Measurements from ENCODE around the gene ADAMTS16.

Gene ADAMTS16

GRCh38 chr5:5351288-5351979 lies 211.3 kb downstream of the ADAMTS16 start:
- no peak for DNase-seq

GRCh38 chr5:5352675-5353074 lies 212.5 kb downstream of the ADAMTS16 start:
- DNase-seq: no peak

GRCh38 chr5:5353681-5354080 lies 213.6 kb downstream of the ADAMTS16 start:
- no peak for DNase-seq

GRCh38 chr5:5356765-5357164 lies 216.6 kb downstream of the ADAMTS16 start:
- no peak for DNase-seq

GRCh38 chr5:5359618-5360017 lies 219.5 kb downstream of the ADAMTS16 start:
- DNase-seq: no peak

- no peak for DNase-seq
Measured at GRCh38 chr5:5360363-5360940, 220.3 kb downstream of the ADAMTS16 start.

- DNase-seq: no peak
Measured at GRCh38 chr5:5360941-5361520, 220.9 kb downstream of the ADAMTS16 start.

GRCh38 chr5:5363045-5363444 lies 222.9 kb downstream of the ADAMTS16 start:
- no peak for DNase-seq

GRCh38 chr5:5364932-5365331 lies 224.8 kb downstream of the ADAMTS16 start:
- no peak for DNase-seq

GRCh38 chr5:5367739-5368138 lies 227.6 kb downstream of the ADAMTS16 start:
- no peak for DNase-seq

- DNase-seq: no peak
Measured at GRCh38 chr5:5369051-5369605, 229.0 kb downstream of the ADAMTS16 start.
